Measurements from ENCODE around the gene VOPP1.

- no peak for TF ChIP-seq EZH2phosphoT487 (conservative IDR thresholded peaks at IDR 0.05; ENCODE audit: low read length)
- no peak for TF ChIP-seq CTCF (IDR thresholded peaks at IDR 0.05; ENCODE audit: insufficient read depth, low read length, poor library complexity, severe bottlenecking)
These were observed 18.3 kb downstream of the VOPP1 start for GRCh38 chr7:55554038-55554437.
